ENCODE measurements around the gene CCDC77.

DNA sequence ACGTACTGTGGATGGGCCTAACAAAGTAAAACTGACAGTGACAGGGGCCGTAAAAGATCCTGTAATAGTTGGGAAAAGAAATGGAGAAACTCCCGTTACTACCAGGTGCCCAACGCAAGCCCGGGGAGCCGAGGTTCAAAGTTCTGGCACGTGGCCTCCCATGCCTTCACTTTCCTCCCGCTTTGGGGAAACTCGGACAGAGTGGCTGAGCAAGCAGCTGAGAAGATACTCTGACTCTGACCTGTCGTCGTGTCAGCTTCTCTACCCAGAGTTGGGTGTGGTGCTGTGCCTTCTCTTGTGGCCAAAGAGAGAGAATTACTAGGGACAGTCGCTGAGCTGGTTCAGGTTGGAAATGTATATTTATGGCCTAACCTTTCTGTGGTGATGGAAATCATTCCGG is 60.0 kb downstream of the CCDC77 start:
- TF ChIP-seq CTCF (conservative IDR thresholded peaks at IDR 0.05) (no peak), EZH2 (IDR thresholded peaks at IDR 0.05; ENCODE audit: low read depth) (no peak)
